SKM-1 treated with dmso at 0.1 percent for 144 hours (cell line): ENCODE measurements around the gene PTCD1.
"Not testable (repeated sequence)": the region's sequence is repeated elsewhere in the genome, so short reads cannot be mapped to it uniquely, and the experiment has no call there.

Experiments
- DNase-seq: peaks from one replicate; lab custom pipeline; 2025; ENCODE audit not compliant: unreplicated experiment; lab: John Stamatoyannopoulos, UW

PTCD1 gene

DNA sequence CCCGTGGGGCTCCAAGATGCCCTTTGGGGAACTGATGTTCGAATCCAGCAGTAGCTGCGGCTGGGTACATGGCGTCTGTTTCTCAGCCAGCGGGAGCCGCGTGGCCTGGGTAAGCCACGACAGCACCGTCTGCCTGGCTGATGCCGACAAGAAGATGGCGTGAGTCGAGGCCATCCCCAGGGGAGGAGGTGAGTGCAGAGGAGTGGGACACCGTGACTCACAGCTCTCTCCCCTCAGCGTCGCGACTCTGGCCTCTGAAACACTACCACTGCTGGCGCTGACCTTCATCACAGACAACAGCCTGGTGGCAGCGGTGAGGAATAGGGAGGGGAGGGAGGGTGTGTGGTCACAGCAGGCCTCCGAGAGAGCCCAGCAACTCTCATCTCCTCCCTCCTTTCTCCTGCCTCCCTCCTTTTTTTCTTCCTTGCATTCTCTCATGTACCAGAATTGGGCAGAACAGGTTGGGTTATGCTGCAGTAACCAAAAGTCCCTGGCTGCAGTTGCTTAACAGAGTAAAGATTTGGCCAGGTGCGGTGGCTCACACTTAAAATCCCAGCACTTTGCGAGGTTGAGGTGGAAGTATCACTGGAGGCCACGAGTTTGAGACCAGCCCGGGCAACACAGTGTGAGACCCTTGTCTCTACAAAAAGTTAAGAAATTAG lies 47.5 kb downstream of the PTCD1 start:
- DNase-seq: no peak

DNA sequence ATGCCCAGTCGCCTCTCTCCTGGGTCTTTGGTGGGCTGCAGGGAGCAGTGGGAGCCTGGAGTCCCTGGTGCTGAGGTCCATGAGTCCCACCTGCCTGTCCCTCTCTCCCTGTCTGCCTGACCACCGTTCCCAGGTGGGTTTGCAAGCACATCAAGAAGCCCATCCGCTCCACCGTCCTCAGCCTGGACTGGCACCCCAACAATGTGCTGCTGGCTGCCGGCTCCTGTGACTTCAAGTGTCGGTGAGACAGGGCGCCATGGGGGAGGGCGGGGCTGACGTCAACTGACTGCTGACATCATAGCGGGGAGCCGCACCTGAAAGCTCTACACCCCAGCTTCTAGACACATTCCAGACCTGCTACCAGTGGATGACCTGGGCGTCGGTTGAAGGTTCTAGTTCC lies 48.8 kb downstream of the PTCD1 start:
- no peak for DNase-seq

GRCh38 chr7:99387912-99388311 lies 50.7 kb downstream of the PTCD1 start:
- DNase-seq: no peak

DNA sequence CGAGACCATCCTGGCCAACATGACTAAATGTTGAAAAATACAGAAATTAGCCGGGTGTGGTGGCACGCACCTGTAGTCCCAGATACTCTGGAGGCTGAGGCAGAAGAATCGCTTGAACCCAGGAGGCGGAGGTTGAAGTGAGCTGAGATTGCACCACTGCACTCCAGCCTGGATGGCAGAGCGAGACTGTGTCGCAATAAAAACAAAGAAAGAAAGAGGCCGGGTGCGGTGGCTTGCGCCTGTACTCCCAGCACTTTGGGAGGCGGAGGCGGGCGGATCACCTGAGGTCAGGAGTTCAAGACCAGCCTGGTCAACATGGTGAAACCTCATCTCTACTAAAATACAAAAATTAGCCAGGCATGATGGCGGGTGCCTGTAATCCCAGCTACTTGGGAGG lies 51.4 kb downstream of the PTCD1 start:
- not testable (repeated sequence) for DNase-seq

DNA sequence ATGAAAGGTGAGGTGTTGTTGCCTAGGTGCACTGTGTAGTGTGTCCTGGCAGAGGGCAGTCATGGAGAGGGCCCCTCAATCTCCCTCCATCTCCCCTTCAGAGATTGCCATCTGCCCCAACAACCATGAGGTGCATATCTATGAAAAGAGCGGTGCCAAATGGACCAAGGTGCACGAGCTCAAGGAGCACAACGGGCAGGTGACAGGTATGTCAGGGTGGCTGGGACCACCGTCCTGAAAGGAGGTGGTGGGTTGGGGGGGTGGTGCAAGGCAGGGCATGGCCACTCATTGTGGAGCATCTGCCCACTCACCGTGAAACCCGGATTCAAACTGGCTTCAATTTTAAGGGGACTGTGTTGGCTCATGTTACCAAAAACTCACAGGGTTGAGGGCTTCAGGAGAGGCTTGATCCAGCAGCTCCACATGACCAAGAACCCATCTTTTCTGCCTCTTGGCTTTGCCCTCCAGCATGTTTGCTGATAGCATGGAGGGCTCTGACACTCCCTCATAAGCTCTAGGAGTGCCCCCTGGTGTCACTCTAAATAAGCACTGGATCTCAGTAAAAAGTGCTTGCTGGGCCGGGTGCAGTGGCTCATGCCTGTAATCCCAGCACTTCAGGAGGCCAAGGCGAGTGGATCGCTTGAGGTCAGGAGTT lies 51.9 kb downstream of the PTCD1 start:
- DNase-seq: peak; percentile 41

DNA sequence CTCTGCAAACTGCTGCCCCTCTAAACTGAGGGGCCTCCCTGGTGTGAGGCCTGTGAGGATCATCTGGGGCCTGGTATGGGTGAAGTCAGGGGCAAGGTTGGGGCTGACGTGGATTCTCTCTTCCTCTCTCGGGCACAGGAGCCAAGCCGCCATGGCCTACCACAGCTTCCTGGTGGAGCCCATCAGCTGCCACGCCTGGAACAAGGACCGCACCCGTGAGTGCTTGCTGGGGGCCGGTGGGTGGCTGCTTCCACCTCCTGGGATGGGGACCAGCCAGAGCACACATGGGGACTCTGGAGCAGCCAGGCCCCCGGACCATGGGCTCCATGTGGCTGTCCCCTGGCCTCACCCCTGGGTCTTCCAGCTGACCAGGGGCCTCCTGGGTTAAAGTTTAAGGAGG lies 53.0 kb downstream of the PTCD1 start:
- DNase-seq: no peak

DNA sequence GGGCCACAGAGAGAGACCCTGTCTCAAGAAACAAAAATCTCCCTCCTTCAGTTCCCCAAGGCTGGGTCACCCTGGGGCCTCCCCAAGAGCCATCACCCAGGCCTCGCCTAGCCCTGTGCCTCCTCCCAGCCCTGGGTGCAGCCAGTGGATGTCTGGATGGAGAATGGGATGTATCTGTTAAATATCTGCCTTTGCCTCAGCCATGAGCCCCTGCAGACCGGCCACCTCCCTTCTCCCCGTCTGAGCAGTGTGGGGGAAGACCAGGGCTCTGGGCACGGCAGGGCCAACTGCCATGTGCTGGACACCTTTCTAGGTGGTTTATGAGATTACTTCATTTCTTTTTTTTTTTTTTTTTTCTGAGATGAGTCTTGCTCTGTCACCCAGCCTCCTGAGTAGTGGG lies 54.1 kb downstream of the PTCD1 start:
- DNase-seq: no peak

GRCh38 chr7:99383791-99384370 lies 54.7 kb downstream of the PTCD1 start:
- no peak for DNase-seq

DNA sequence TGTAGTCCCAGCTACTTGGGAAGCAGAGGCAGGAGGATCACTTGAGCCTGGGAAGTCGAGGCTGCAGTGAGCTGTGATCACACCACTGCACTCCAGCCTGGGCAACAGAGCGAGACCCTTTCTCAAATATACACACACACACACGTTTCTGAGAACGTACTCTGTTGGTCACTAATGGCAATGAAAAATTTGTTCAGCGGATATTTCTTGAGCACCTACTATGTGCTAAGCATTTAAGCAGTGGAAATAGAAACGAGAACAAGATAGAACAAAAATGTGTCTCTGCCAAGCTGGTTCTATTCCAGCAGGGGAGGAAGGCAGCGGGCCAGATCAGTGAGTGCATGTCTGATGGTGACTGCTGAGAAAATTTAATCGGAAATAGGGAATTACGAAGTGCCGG lies 55.4 kb downstream of the PTCD1 start:
- DNase-seq: no peak

DNA sequence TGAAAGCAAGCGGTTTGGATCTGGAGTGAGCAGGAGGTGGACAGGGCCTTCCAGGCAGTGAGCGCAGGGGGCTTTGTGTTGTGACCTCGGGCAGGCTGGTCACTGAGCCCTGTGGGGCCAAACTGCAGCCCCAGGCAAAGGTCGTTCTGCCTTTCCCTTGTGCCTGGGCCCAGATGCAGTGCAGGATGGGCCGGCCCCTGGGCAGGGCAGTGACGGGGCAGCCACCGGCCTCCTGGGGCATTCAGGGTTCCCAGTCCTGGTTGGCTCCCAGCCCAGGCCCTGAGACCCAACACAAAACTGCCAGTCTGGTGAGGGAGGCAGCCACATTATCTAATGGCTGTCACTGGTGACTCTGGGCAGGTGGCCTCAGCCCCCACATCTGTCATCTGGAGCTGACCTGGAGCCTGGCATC lies 56.9 kb downstream of the PTCD1 start:
- no peak for DNase-seq

DNA sequence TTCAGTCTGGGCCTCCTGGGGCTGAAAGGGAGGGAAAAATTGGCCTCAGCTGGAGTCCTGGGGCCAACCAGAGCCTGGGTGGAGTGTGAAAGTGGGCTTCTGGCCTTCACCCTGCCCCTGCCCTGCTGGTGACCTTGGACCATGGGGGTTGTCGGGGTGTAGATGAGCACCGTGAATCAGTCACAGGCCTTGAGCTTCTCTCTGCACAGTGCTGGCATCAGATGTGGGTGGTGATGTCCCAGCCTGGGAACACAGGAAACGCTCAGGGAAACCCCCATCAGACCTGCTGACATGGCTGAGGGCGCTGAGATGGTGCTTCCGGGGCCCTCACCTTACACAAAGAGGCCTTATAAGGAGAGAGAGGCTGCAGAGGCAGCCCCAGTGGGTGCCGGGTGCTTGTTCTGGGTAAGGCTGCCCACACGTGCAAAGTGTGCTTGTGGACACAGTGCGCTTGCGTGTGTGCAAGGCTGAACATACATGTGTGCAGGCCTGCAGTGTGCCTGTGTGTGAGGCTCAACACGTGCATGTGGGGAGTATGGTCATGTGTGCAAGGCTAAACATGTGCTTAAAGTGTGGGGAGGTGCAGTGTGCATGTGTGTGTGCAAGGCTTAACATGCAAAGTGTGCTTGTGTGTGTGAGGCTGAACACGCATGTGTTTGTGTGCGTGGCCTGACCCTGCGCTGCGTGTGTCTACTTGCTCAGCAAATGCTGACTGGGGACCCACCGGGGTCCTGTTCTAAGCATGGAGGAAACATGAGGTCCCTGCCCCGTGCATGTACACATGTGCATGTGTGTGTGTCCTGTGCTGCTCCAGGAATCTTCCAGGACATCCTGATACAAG lies 57.6 kb downstream of the PTCD1 start:
- no peak for DNase-seq

DNA sequence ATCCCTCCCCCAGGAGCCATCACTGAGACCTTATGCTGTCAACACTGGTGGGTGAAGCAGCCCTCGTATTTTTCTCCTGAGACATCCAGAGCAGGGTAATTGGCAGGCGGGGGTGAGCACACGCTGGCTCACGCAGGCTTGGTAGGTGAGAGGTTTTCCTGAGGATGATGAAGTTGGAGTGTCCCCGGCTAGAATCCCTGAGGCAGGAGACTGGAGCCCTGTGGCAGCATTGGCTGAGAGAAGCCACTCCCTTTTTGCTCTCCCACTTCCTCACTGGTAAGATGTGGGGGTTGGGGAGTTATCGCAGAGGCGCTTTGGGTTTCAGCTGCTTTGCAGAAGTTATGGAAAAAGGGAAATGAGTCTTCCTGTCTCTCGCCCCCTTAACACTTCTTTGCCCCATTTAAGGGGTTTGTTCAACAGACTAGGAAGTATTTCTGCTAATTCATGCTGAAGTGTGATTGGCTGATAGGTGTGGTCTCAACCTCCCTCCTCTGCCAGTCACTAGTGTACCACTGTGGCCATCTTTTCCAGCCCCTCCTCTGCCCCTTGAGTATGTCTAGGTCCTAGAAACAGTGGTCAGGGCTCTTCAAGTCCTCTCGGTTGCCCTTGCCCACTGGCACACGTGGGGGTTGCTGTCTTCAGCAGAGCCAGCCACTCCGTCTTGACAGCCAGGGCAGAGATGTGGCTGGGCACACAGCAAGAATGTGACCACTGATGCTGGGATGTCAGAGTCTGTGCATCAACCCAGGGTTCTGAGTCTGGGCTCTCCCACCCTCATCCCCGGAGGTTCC lies 58.4 kb downstream of the PTCD1 start:
- peak; percentile 99 for DNase-seq

DNA sequence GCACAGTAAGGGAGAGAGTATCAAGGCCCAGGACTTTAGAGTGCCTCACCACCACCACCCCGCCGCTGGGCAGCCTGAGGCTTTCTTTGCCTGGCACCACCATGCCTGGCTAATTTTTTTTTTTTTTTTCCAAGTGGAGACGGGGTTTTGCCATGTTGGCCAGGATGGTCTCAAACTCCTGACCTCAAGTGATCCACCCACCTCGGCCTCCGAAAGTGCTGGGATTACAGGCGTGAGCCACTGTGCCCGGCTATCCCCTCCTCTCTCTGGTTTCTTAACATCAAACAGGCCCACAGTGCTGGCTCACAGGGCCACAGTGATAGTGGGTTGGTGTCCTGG lies 58.9 kb downstream of the PTCD1 start:
- DNase-seq: not testable (repeated sequence)

DNA sequence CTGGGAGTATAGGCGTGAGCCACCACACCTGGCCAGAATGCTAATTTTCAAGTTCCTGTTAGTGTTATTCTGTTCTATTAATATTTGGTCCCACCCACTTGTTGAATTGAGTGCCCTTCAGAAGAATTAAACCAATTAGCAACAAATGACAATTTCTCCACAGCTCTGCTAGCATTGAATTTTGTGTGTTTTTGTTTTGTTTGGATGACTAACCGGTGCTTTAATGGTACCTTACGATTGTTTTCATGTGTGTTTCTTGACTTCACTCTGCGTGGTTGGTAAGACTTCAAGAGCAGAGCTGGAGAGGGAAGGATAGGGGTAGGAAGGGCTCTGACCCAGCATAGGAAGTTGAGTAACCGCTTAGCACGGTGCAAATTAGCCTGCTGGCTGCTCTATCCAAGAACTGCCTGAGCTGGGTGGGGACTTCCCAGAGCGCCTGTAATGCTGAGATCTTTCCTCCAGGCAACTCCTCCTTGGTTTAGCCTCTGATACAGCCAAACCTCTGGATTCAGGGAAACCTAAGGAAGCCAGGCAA lies 59.5 kb downstream of the PTCD1 start:
- peak; percentile 82 for DNase-seq

DNA sequence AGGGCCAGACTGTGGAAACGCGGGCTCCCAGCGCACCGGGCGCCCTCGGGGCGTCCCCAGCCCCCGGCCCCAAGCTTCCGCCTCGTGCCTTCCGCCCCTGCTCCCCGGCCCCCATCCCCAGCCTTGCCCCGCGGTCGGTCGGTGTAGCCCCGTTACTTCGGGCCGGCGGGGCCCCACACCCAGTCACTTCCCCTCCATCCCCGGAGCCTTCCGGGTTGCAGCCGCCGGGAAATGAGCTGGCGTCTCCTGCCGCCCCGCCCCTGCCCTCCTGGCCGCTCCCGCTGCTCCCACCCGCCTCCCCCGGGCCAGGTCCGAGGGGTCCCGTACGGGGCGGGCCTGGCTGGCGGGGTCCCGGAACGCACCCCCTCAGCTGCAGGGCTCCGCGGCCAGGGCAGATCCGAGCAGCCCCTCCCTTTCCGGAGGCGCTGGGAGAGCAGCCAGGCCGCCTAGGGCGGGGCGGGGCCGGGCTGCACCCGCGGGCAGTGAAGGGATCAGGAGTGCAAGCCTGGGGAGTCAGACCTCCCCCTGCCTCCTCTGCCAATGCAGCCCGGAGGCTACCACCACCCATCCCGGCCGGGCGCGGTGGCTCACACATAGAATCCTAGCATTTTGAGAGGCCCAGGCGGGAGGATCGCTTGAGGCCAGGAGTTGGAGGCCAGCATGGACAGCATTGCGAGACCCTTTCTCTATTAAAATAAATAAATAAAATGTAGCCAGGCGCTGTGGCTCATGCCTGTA lies 63.4 kb downstream of the PTCD1 start:
- peak; percentile 72 for DNase-seq

DNA sequence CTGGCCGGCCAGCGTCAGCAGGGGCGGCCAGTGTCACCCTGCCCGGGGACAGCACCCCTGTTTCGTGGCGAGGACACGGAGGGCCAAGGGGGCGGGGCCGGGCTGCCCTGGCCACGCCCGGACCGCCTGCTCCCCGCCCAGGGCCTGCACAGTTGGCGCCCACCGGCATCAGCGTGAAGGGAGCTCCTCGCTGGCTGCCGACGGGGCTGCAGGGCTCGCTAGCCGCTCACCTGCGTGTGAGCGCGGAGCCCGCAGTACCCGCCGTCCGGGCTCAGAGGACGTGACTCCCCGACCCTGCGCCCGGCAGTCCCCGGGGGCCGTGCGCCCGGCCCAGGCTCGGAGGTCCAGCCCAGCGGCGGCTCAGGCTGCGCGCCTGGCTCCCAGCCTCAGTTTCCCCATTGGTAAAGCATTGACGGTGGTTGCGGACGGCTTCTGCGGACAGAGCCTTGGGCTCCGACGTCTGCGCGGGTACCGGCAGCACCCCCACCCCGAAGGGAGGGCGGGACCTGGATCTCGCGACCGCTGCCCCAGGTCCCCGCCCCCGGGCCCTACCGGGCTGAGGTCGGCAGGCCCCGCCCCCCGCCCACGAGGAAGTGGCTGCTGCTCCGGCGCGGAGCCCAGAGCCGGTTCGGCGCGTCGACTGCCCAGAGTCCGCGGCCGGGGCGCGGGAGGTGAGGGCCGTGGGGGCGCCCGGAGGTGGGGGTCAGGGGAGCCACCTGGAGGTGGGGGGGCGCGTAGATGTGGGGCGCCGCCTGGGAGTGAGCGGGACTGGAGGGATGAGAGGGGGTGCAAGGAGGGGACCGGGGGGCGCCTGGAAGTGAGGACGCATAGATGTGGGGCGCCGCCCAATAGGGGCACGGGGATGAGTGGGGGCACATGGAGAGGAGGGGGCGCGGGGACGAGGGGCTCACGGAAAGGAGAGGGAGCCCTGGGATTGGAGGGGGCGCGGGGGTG lies 64.2 kb downstream of the PTCD1 start, which contains the start of gene ARPC1B:
Gene ARPC1B, plus strand, starts transcription at position 620 of the 954 bp plus-strand sequence. CDS start 10,985 bp downstream, outside the sequence.
- DNase-seq: peak; percentile 67

- DNase-seq: no peak
Observed at GRCh38 chr7:99373091-99374066, 65.2 kb downstream of the PTCD1 start.
